NT2/D1 (cell line): ENCODE data around the gene LURAP1L.

Experiments used
- DNase-seq: peaks from one replicate; pipeline ENCODE4 v3.0.0-alpha.2; 2011; ENCODE audit warnings: low read depth, low spot score
- H3K27me3 ChIP-seq: 2 replicates; pipeline ENCODE4 v1.6.0; 2011; ENCODE audit warnings: mild to moderate bottlenecking; ENCODE audit not compliant: insufficient read length, insufficient read depth
- H3K36me3 ChIP-seq: 2 replicates; pipeline ENCODE4 v1.6.1; 2011; ENCODE audit warnings: mild to moderate bottlenecking, low read length, mixed read lengths; ENCODE audit not compliant: insufficient read depth, insufficient read length
- H3K4me1 ChIP-seq: 2 replicates; pipeline ENCODE4 v1.5.1; 2011; ENCODE audit not compliant: insufficient read depth, insufficient read length
- H3K4me3 ChIP-seq: 2 replicates; pipeline ENCODE4 v1.5.1; 2011; ENCODE audit warnings: low read depth; ENCODE audit not compliant: insufficient read length
- H3K9ac ChIP-seq: 2 replicates; pipeline ENCODE4 v1.6.0; 2011; ENCODE audit warnings: low read depth; ENCODE audit not compliant: insufficient read length
- H3K9me3 ChIP-seq: 2 replicates; pipeline ENCODE4 v1.5.1; 2011; ENCODE audit warnings: mild to moderate bottlenecking, low read length; ENCODE audit not compliant: insufficient read depth
- SUZ12 ChIP-seq: IDR thresholded peaks from 2 replicates; pipeline ENCODE4 v1.6.1; 2011; ENCODE audit not compliant: insufficient read length, insufficient read depth; ENCODE audit errors: extremely low read depth
- YY1 ChIP-seq: IDR thresholded peaks from 2 replicates; pipeline ENCODE4 v1.6.1; 2011; ENCODE audit not compliant: insufficient read length, insufficient read depth
- ZNF274 ChIP-seq: IDR thresholded peaks from 2 replicates; pipeline ENCODE4 v1.6.1; 2011; ENCODE audit warnings: mild to moderate bottlenecking, low read depth, low read length

LURAP1L gene

GRCh38 chr9:12847561-12847960, 72.7 kb downstream of the LURAP1L start:
- Histone ChIP-seq H3K4me3 (no peak overlapping the region), H3K9me3 (no peaks in the 10 kb centered on the region), H3K27me3 (no peaks in the 10 kb centered on the region), H3K9ac (no peak overlapping the region), H3K36me3 (no peaks in the 10 kb centered on the region), H3K4me1 (no peaks in the 10 kb centered on the region)
- DNase-seq = no peak
- TF ChIP-seq SUZ12 (no peak), ZNF274 (no peak), YY1 (no peak)

- Histone ChIP-seq H3K9ac (no peak overlapping the region), H3K4me3 (no peak overlapping the region), H3K4me1 (no peaks in the 10 kb centered on the region), H3K36me3 (no peaks in the 10 kb centered on the region), H3K9me3 (no peaks in the 10 kb centered on the region), H3K27me3 (no peaks in the 10 kb centered on the region)
- TF ChIP-seq ZNF274 (no peak), SUZ12 (no peak), YY1 (no peak)
- DNase-seq = no peak
These were observed 74.7 kb downstream of the LURAP1L start for GRCh38 chr9:12849486-12850003.

- H3K4me3 ChIP-seq = no peak overlapping the region
- no peaks in the 10 kb centered on the region for H3K36me3 ChIP-seq
- DNase-seq = no peak
- H3K9ac ChIP-seq = no peak overlapping the region
- TF ChIP-seq SUZ12 = no peak
- no peak for TF ChIP-seq YY1
- TF ChIP-seq ZNF274 = no peak
- no peaks in the 10 kb centered on the region for H3K27me3 ChIP-seq
- no peaks in the 10 kb centered on the region for H3K4me1 ChIP-seq
- no peaks in the 10 kb centered on the region for H3K9me3 ChIP-seq
These were observed 76.7 kb downstream of the LURAP1L start for GRCh38 chr9:12851341-12852090.

- H3K9ac ChIP-seq = no peak overlapping the region
- no peaks in the 10 kb centered on the region for H3K9me3 ChIP-seq
- H3K27me3 ChIP-seq = no peaks in the 10 kb centered on the region
- H3K4me3 ChIP-seq = no peak overlapping the region
- no peaks in the 10 kb centered on the region for H3K36me3 ChIP-seq
- DNase-seq = no peak
- no peak for TF ChIP-seq SUZ12
- TF ChIP-seq YY1 = no peak
- TF ChIP-seq ZNF274 = no peak
- no peaks in the 10 kb centered on the region for H3K4me1 ChIP-seq
These were observed 78.2 kb downstream of the LURAP1L start for GRCh38 chr9:12853051-12853450.

GRCh38 chr9:12854221-12854620, 79.4 kb downstream of the LURAP1L start:
- H3K9me3 ChIP-seq = no peaks in the 10 kb centered on the region
- H3K4me1 ChIP-seq = no peaks in the 10 kb centered on the region

GRCh38 chr9:12855066-12855465, 80.2 kb downstream of the LURAP1L start:
- no peaks in the 10 kb centered on the region for H3K4me1 ChIP-seq
- no peak overlapping the region for H3K9ac ChIP-seq
- no peaks in the 10 kb centered on the region for H3K27me3 ChIP-seq
- TF ChIP-seq ZNF274 (no peak), SUZ12 (no peak), YY1 (no peak)
- H3K4me3 ChIP-seq = no peak overlapping the region
- H3K36me3 ChIP-seq = no peaks in the 10 kb centered on the region
- DNase-seq = no peak
- no peaks in the 10 kb centered on the region for H3K9me3 ChIP-seq

More at GRCh38 chr9:12854221-12854620, 79.4 kb downstream of the LURAP1L start:
- DNase-seq = no peak
- Histone ChIP-seq H3K9ac (no peak overlapping the region), H3K36me3 (no peaks in the 10 kb centered on the region), H3K4me3 (no peak overlapping the region), H3K27me3 (no peaks in the 10 kb centered on the region)
- no peak for TF ChIP-seq ZNF274
- no peak for TF ChIP-seq YY1
- no peak for TF ChIP-seq SUZ12

GRCh38 chr9:12856603-12857002, 81.8 kb downstream of the LURAP1L start:
- Histone ChIP-seq H3K36me3 (no peaks in the 10 kb centered on the region), H3K9me3 (no peaks in the 10 kb centered on the region), H3K9ac (no peak overlapping the region), H3K4me1 (no peaks in the 10 kb centered on the region), H3K4me3 (no peak overlapping the region), H3K27me3 (no peaks in the 10 kb centered on the region)
- TF ChIP-seq YY1 (no peak), ZNF274 (no peak), SUZ12 (no peak)
- DNase-seq = peak; percentile 48
